NCI-H1417 (cell line): ENCODE measurements around the gene FGFRL1.

ENCODE experiments used
- DNase-seq, 3 experiments: peaks; one replicate each; lab custom pipeline; 2025; lab: John Stamatoyannopoulos, UW

Gene FGFRL1

GRCh38 chr4:1039493-1040343 lies 28.3 kb downstream of the FGFRL1 start:
- peak in 1 of 3 experiments; percentile 10 for DNase-seq

- DNase-seq = no peak
Observed at GRCh38 chr4:1040344-1041146, 29.1 kb downstream of the FGFRL1 start.

DNA sequence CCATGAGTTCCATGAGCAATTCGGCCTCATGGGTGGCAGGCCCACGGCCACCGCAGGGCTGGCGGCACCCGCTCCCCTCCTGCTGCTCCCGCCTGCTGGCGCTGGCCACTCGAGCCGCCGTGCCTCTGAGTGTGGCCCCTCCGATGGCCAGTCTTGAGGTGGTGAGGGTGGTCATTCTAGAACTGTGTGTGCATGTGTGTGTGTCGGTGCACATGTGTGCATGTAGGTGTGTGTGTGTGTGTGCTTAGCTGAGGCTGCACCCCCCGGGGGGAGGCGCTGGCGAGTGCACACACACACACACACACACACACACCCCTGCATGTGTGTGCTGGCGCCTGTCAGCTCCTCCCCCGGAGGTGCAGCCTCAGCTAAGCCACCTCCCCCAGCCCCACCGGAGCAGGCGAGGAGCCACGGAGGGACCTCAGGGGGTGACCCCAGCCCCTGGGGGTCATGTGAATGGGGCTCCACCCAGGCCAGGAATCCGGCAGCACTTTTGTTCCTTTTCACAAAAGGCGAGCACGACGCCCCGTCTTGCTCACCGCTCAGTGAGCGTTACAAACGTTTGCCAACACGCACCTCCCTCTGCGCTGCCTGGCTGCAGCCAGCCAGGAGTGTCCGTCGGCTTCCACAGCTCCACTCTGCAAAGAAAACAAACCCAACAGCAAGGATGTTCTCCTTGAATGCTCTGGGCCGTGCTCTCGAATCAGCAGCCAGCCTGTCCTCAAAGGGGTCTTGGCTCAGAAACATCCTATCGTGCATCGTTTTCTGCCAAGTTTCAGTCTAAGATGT lies 29.9 kb downstream of the FGFRL1 start:
- DNase-seq = peak in 2 of 3 experiments; percentile 47 to 73

DNA sequence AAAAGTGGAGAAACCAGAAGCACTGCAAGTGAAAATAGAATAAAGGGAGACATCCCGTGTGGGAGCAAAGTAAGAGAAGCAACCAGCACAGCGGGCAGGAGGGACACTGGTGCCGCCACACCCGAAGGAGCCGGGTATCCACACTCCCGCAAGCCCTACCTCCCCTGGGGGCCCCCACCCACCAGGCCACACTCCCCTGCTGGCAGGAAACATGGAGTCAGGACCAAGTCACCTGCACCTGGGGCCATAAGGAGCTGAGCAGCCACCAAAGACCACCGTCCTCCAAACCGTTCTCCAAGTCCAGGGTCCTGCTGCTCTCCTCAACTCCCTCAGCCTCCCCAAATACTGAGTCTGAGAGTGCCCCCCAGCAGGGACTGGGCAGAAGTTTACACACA lies 30.5 kb downstream of the FGFRL1 start:
- no peak for DNase-seq

DNA sequence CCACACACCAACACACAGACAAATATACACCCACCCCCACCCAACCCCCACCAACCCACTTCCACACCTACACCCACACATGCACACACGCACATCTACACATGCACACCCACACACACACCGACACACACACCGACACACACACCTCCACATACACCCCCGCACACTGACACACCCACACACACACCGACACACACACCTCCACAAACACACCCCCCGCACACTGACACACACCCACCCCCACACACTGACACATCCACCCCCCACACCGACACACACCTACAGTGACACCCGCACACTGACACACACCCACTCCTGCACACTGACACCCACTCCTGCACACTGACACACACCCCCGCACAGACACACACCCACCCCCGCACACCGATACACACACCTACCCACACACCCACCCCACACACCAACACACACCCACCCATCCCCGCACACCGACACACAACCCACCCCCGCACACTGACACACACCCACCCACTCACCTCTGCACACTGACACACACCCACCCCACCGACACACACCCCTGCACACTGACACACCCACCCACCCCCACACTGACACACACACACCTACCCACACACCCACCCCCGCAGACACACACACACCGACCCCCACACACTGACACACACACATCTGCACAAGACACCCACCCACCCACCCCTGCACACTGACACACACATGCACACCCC lies 31.1 kb downstream of the FGFRL1 start:
- no peak for DNase-seq

DNA sequence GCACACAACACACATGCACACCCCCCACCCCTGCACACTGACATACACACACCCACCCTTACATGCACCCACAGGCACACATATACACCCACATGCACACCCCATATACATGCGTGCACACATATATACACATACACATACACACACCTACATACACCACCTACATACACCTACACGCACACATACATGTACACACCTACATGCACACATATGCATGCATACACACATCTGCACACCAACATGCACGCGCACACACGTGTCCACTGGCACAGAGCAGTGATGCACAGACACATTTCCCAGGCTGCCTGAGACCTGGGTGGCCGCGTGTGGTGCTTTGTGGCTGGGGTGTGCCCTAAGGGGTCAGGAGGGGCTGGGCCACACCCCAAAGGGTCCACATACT lies 31.7 kb downstream of the FGFRL1 start:
- no peak for DNase-seq

DNA sequence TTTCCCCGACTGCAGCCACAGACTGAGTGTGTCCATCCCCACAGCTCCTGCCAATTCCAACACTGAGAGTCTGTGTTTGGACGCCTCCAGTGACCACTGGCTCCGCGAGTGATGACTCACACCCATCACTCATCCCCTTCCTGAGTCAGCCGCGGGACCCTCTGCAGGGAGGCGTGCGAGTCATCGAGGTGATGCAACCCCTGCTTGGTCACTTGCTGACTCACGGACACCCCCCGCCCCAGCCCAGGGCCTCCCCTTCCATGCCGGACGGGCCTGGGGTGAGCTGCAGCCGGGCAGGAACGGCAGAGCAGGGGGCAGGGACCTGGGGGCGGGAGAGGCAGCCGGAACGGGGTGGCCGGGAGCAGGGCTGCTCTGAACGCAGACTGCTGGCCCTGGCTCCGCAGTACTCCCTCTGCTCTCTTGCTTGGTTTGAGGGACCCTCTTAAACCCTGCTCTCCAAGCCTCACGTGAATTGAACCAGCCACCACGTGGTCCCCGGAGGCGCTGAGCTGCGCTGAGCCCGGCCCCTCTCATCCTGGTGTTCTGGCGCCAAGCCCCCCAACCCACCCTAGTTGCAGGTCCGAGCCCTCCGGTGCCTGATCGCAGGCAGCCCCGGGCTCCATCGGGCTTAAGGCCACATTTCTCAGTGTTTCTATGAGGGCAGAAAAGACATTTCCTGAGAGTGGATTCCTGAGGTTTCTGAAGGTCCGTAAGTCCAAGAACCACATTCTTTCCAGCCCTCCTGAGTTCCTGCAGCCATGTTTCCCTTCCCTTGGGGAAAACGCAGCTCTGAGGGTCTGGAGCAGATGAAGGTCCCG lies 32.4 kb downstream of the FGFRL1 start:
- peak in 1 of 3 experiments; percentile 11 for DNase-seq

GRCh38 chr4:1044469-1045192 lies 33.2 kb downstream of the FGFRL1 start:
- DNase-seq = no peak

DNA sequence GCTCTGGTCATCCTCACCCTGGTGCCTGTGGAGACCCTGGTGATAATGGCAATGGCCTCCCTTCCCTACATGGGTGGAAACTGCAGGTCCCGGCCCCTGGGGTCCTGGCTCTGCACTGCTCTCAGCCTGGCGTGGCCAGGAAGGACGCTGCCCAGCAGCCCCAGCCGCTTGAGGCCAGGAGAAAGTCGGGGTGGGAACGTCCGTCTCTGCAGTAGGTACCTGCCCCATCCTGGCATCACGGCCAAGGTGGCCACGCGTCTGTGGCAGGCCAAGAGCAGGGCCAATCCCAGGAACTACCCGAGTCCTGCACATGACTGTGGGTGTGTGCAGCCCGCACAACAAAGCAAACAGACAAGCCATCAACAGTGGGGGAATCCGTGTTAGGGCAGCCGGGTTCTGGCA lies 33.8 kb downstream of the FGFRL1 start:
- no peak for DNase-seq

GRCh38 chr4:1045595-1046201 lies 34.3 kb downstream of the FGFRL1 start:
- DNase-seq = peak in 1 of 3 experiments; percentile 18

DNA sequence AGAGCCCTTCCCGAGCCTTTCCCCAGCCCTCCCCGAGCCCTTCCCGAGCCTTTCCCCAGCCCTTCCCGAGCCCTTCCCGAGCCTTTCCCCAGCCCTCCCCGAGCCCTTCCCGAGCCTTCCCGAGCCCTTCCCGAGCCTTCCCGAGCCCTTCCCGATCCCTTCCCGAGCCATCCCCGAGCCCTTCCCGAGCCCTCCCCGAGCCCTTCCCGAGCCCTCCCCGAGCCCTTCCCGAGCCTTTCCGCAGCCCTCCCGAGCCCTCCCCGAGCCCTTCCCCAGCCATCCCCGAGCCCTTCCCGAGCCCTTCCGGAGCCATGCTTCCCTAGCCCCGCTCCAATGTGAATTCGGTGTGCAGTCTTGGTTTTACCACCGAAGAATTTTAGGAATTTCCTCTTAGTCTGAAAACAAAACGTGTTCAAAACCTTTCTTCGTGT lies 35.2 kb downstream of the FGFRL1 start:
- peak; percentile 52 to 80 (median 75) for DNase-seq

- DNase-seq = no peak
Observed at GRCh38 chr4:1047106-1047975, 35.9 kb downstream of the FGFRL1 start.

DNA sequence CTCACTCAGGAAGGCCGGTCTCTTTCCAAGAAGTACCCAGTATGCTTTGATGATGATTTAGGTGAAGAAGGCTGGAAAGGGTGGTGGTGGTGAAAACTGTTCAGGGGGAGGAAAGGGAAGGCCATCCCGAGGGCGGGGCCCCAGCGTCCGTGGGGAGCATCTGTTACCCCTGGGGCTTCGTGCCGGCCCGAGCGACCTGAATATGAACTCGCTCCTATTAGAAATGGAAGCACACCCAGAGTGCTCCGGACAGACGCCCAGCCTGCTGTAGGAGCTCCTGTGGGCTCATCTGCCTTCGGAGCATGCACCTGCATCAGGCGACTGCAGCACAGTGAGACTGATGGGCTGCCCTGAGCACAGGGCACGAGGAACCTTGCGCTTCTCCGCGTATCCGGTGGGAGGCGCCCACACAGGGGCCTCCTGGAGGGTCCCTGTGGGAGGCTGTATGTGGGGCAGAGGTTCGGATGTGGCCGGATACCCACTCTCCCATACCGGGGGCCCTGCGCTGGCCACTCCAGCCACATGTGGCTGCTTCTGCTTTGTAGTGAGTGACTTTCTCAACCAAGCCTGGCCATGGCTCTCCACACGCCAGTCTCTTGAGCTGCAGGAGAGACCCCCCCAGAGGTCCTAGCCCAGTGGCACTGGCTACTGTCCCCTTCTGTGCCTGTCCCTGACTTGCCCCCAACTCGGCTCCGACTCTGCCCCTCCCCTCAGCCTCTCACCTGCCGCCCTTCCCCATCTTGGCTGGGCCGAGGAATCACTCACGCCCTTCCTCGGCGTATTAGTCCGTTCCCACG lies 36.7 kb downstream of the FGFRL1 start:
- DNase-seq = no peak

GRCh38 chr4:1048773-1049590 lies 37.6 kb downstream of the FGFRL1 start:
- no peak for DNase-seq

- no peak for DNase-seq
Observed at GRCh38 chr4:1049591-1049905, 38.1 kb downstream of the FGFRL1 start.

- no peak for DNase-seq
Observed at GRCh38 chr4:1050486-1051213, 39.2 kb downstream of the FGFRL1 start.
